ENCODE data around the gene LHPP.

LHPP gene

GRCh38 chr10:124618470-124619073 lies 156.9 kb downstream of the LHPP start:
- no peak for DNase-seq (ENCODE audit: low read depth)
- no peak overlapping the region for H3K4me3 ChIP-seq (ENCODE audit: low read depth, low read length)
- TF ChIP-seq CTCF (IDR thresholded peaks at IDR 0.05; ENCODE audit: low read depth, low read length) (no peak), MAX (IDR thresholded peaks at IDR 0.05; ENCODE audit: low read depth, low read length) (no peak), MYC (IDR thresholded peaks at IDR 0.05; ENCODE audit: low read depth, low read length) (no peak), POLR2A (IDR thresholded peaks at IDR 0.05; ENCODE audit: extremely low read depth, insufficient read length) (no peak)

GRCh38 chr10:124619195-124619594 lies 157.6 kb downstream of the LHPP start:
- peak; percentile 93 for DNase-seq (ENCODE audit: low read depth)
- H3K4me3 ChIP-seq (ENCODE audit: low read depth, low read length) = peak overlapping the region; percentile 25
- TF ChIP-seq MYC (IDR thresholded peaks at IDR 0.05; ENCODE audit: low read depth, low read length) = no peak
- no peak for TF ChIP-seq POLR2A (IDR thresholded peaks at IDR 0.05; ENCODE audit: extremely low read depth, insufficient read length)
- no peak for TF ChIP-seq CTCF (IDR thresholded peaks at IDR 0.05; ENCODE audit: low read depth, low read length)
- no peak for TF ChIP-seq MAX (IDR thresholded peaks at IDR 0.05; ENCODE audit: low read depth, low read length)

- TF ChIP-seq MAX (IDR thresholded peaks at IDR 0.05; ENCODE audit: low read depth, low read length) = peak; percentile 49; the same call in 1 of the 2 replicates
- 0 out of 2 replicates have a peak, but pooled peaks have one; percentile 24 for TF ChIP-seq MYC (IDR thresholded peaks at IDR 0.05; ENCODE audit: low read depth, low read length)
- no peak for TF ChIP-seq CTCF (IDR thresholded peaks at IDR 0.05; ENCODE audit: low read depth, low read length)
- no peak for TF ChIP-seq POLR2A (IDR thresholded peaks at IDR 0.05; ENCODE audit: extremely low read depth, insufficient read length)
- DNase-seq (ENCODE audit: low read depth) = peak; percentile 86
- H3K4me3 ChIP-seq (ENCODE audit: low read depth, low read length) = no peak overlapping the region
Measured at GRCh38 chr10:124619802-124620490, 158.3 kb downstream of the LHPP start.

GRCh38 chr10:124621637-124622036 lies 160.0 kb downstream of the LHPP start:
- no peak overlapping the region for H3K4me3 ChIP-seq (ENCODE audit: low read depth, low read length)
- TF ChIP-seq CTCF (IDR thresholded peaks at IDR 0.05; ENCODE audit: low read depth, low read length) = no peak
- no peak for TF ChIP-seq POLR2A (IDR thresholded peaks at IDR 0.05; ENCODE audit: extremely low read depth, insufficient read length)
- no peak for DNase-seq (ENCODE audit: low read depth)

- no peak overlapping the region for H3K4me3 ChIP-seq (ENCODE audit: low read depth, low read length)
- no peak for DNase-seq (ENCODE audit: low read depth)
- TF ChIP-seq MYC (IDR thresholded peaks at IDR 0.05; ENCODE audit: low read depth, low read length) (no peak), POLR2A (IDR thresholded peaks at IDR 0.05; ENCODE audit: extremely low read depth, insufficient read length) (no peak), MAX (IDR thresholded peaks at IDR 0.05; ENCODE audit: low read depth, low read length) (no peak), CTCF (IDR thresholded peaks at IDR 0.05; ENCODE audit: low read depth, low read length) (no peak)
Measured at GRCh38 chr10:124622158-124622557, 160.5 kb downstream of the LHPP start.

Data from NB4 (cell line).